ENCODE measurements around the gene FKBP14.

GRCh38 chr7:30012757-30013156 lies 13.7 kb downstream of the FKBP14 start:
- no peak for TF ChIP-seq EZH2 (IDR thresholded peaks at IDR 0.05; ENCODE audit: low read depth, unreplicated experiment)
- 0 out of 4 replicates have a peak, but pooled peaks of 1 of the 2 experiments have one; percentile 27 for TF ChIP-seq CTCF (conservative IDR thresholded peaks at IDR 0.05; ENCODE audit: low read depth in 2 of 2)
- TF ChIP-seq, protein P1, sequence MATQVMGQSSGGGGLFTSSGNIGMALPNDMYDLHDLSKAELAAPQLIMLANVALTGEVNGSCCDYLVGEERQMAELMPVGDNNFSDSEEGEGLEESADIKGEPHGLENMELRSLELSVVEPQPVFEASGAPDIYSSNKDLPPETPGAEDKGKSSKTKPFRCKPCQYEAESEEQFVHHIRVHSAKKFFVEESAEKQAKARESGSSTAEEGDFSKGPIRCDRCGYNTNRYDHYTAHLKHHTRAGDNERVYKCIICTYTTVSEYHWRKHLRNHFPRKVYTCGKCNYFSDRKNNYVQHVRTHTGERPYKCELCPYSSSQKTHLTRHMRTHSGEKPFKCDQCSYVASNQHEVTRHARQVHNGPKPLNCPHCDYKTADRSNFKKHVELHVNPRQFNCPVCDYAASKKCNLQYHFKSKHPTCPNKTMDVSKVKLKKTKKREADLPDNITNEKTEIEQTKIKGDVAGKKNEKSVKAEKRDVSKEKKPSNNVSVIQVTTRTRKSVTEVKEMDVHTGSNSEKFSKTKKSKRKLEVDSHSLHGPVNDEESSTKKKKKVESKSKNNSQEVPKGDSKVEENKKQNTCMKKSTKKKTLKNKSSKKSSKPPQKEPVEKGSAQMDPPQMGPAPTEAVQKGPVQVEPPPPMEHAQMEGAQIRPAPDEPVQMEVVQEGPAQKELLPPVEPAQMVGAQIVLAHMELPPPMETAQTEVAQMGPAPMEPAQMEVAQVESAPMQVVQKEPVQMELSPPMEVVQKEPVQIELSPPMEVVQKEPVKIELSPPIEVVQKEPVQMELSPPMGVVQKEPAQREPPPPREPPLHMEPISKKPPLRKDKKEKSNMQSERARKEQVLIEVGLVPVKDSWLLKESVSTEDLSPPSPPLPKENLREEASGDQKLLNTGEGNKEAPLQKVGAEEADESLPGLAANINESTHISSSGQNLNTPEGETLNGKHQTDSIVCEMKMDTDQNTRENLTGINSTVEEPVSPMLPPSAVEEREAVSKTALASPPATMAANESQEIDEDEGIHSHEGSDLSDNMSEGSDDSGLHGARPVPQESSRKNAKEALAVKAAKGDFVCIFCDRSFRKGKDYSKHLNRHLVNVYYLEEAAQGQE (IDR thresholded peaks at IDR 0.05; ENCODE audit: unreplicated experiment), result no peak
